ENCODE measurements around the gene CEP70. TPM values are rescaled to one million over a fixed set of nuclear protein-coding genes. Genes with fewer than 3 reads are reported as not detected.
"Not testable (repeated sequence)": the region's sequence is repeated elsewhere in the genome, so short reads cannot be mapped to it uniquely, and the experiment has no call there.

CEP70 gene
- total RNA-seq, 2 experiments from 2014 or later: 15.9 to 19.5 TPM

DNA sequence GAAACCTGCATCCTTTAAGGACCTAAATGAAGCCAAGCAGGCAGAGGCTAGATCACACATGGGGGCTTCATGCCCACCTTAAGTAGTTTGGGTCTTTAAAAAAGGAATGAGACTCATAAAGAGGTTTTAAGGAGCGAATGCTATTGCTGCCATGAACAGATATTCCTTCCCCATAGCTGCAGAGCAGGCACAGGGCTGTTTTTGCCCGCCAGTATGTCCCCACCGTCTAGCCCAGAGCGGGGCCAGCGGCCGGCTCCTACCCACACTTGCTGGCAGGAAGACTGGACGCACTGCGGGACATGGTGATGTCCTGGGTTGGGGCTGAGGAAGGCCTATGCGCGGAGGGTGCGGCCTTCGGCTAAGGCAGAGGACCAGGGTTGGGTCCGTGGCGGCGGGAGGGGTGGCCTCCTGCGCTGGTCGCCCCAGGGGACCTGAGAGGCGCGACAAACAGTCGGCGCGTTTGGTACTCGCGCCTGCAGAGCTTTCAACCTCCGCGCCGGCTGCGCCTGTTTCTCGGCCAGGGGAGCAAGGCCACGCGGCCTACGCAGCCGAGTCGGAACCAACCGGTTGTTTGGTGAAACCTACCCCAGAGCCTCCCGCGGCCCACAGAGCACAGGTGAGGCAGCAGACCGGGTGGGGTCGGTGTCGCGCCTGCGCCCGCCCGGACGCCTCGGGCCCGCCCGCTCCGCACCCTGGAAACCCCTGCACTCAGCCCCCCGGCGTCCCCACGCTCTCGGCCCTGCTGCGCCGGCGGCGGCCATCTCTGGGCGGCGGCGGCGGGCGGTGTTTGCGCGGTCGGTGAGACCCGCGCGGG lies 14.5 kb upstream of the CEP70 start, which contains the start of gene FAIM:
FAIM (plus strand) TSS at position 450 of the 814 bp plus-strand sequence. CDS start 10,956 bp downstream, outside the sequence.
- Mint-ChIP-seq H3K27me3 (ENCODE audit: low read depth) (no peaks in the 10 kb centered on the region), H3K4me3 (peak within 1 kb of the TSS; percentile 74), H3K36me3 (ENCODE audit: low read depth) (peaks cover 10% of the 10 kb centered on the region), H3K9me3 (ENCODE audit: insufficient read depth) (no peaks in the 10 kb centered on the region), H3K4me1 (ENCODE audit: low read depth) (peaks cover 16% of the 10 kb centered on the region), H3K27ac (peak within 1 kb of the TSS; percentile 88)
- peak; percentile 80 for ATAC-seq
- DNase-seq: peak; percentile 73
- ChIA-PET POLR2A (interaction anchor here (0.5 to 3.1 kb wide), 8 partner anchors 11 to 227 kb away, joined by 3 to 20 read pairs (median 4); partner anchors contain the start of gene CEP70), CTCF (interaction anchor here (0.6 to 6.0 kb wide), 3 partner anchors 14 to 308 kb away, joined by 4 to 36 read pairs (median 14); partner anchors contain the start of gene CEP70)

DNA sequence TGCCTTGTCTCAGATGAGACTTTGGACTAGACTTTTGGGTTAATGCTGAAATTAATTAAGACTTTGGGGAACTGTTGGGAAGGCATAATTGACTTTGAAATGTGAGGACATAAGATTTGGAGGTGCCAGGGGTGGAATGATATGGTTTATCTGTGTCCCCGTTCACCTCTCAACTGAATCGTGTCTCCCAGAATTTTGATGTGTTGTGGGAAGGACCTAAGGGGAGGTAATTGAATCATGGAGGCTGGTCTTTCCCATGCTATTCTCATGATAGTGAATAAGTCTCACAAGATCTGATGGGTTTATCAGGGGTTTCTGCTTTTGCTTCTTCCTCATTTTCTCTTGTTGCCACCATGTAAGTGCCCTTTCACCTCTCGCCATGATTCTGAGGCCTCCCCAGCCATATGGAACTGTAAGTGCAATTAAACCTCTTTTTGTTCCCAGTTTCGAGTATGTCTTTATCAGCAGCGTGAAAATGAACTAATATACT lies 10.1 kb upstream of the CEP70 start:
- ATAC-seq; H3K27ac Mint-ChIP-seq; H3K4me1 Mint-ChIP-seq (ENCODE audit: low read depth); H3K4me3 Mint-ChIP-seq; CTCF ChIA-PET; DNase-seq; POLR2A ChIA-PET; H3K27me3 Mint-ChIP-seq (ENCODE audit: low read depth); H3K9me3 Mint-ChIP-seq (ENCODE audit: insufficient read depth): not testable (repeated sequence)
- peaks cover 15% of the 10 kb centered on the region for H3K36me3 Mint-ChIP-seq (ENCODE audit: low read depth)

DNA sequence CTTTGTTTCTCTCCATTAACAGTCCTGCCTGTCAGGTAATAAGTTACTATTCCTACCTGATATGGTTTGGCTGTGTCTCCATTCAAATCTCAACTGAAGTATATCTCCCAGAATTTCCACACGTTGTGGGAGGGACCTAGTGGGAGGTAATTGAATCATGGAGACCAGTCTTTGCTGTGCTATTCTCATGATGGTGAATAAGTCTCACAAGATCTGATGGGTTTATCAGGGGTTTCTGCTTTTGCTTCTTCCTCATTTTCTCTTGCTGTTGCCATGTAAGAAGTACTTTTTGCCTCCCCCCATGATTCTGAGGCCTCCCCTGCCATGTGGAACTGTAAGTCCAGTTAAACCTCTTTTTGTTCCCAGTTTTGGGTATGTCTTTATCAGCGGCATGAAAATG lies 7.6 kb upstream of the CEP70 start:
- DNase-seq; H3K27me3 Mint-ChIP-seq (ENCODE audit: low read depth); POLR2A ChIA-PET; H3K4me3 Mint-ChIP-seq; H3K4me1 Mint-ChIP-seq (ENCODE audit: low read depth); H3K9me3 Mint-ChIP-seq (ENCODE audit: insufficient read depth); CTCF ChIA-PET; ATAC-seq; H3K27ac Mint-ChIP-seq: not testable (repeated sequence)
- H3K36me3 Mint-ChIP-seq (ENCODE audit: low read depth): peaks cover 18% of the 10 kb centered on the region

DNA sequence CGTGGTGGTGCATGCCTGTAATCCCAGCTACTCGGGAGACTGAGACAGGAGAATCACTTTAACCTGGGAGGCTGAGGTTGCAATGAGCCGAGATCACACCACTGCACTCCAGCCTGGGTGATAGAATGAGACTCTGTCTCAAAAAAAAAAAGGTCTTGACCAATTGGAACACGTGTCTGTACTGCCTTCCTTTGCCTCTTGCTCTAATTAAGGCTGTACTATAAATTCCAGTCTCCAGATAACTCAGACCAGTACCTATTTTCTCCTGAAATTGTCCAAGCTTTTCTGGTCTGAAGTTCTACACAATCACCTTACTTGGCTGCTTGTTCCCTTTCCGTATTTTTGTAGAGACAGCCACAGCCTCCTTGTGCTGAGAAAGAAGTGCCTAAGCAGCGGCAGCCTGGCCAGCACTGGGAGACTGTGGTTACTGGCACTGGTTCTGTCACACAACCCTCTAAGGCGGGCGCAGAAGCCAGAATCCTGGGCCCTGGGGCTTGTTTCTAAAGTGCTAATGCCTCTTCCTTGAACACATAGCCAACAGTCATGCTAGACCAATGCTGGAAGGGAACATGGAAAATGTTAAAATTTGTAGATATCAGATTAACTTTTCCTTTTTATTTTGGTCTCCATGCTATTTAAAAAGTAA lies 6.2 kb upstream of the CEP70 start:
- ATAC-seq (no peak), DNase-seq (no peak)
- H3K4me3 Mint-ChIP-seq: no peak overlapping the region
- H3K27me3 Mint-ChIP-seq (ENCODE audit: low read depth): no peaks in the 10 kb centered on the region
- peaks cover 2% of the 10 kb centered on the region for H3K4me1 Mint-ChIP-seq (ENCODE audit: low read depth)
- ChIA-PET CTCF (interaction anchor here (1.1 to 3.6 kb wide), 2 partner anchors 311 to 315 kb away, joined by 3 to 19 read pairs; no protein-coding TSS in a partner anchor), POLR2A (interaction anchor here (0.6 kb wide), 1 partner anchor 20 kb away, joined by 4 read pairs; no protein-coding TSS in a partner anchor)
- peaks cover 18% of the 10 kb centered on the region for H3K36me3 Mint-ChIP-seq (ENCODE audit: low read depth)
- H3K9me3 Mint-ChIP-seq (ENCODE audit: insufficient read depth): no peaks in the 10 kb centered on the region
- no peak overlapping the region for H3K27ac Mint-ChIP-seq

DNA sequence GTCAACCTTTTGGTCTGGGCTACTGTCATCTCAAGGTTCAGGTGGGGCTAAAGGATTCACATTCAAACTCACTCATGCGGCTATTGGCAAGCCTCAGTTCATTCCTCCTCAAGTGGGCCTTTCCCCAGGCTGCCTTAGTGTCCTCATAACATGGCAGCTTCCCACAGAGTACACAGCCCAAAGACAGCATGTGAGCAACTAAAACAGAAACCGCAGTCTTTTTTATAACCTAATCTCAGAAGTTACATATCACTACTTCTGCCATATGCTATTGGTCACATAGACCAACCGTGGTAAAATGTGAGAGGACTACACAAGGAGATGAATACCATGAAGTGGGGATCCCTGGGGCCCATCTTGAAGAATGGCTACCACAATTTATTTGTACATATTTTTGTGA lies 4.5 kb upstream of the CEP70 start:
- no peak overlapping the region for H3K4me3 Mint-ChIP-seq

DNA sequence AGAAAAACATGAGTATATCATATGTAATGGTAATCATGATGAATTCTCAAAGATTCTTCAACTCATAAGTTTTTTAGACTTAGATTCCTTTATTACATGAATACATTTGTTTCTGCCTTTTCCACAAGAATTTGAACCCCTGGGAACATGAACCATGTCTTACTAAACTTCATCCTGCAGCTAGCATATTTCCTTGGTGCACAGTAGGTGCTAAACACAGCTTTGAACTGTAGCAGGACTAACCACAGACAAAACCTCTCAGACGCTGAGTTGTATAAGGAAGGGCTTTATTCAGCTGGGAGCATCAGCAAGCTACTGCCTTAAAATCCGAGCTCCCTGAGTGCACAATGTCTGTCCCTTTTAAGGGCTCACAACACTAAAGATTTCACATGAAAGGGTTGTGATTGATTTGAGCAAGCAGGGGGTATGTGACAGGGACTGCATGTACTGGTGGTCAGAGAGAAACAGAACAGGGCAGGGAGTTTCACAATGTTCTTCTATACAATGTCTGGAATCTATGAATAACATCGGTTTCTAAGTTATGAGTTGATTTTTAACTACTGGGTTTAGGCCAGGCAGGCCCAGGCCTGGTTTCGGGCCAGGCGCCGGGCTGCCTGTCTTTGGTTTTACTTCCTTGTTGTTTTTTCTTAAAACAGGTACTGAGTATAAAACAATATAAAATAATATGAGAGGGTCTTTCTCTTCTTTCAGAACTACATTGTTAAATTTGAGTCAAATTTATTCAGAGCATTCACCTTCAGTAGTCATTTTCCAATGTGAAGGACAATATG lies 3.3 kb upstream of the CEP70 start:
- H3K36me3 Mint-ChIP-seq (ENCODE audit: low read depth); ATAC-seq; H3K9me3 Mint-ChIP-seq (ENCODE audit: insufficient read depth); DNase-seq; H3K27me3 Mint-ChIP-seq (ENCODE audit: low read depth); H3K4me3 Mint-ChIP-seq; H3K27ac Mint-ChIP-seq: not testable (repeated sequence)
- ChIA-PET POLR2A (interaction anchor here (0.9 kb wide), 1 partner anchor 11 kb away, joined by 4 read pairs; the partner anchor contains the start of gene FAIM), CTCF (interaction anchor here (1.2 to 3.6 kb wide), 4 partner anchors 29 to 326 kb away, joined by 3 to 19 read pairs (median 4); no protein-coding TSS in a partner anchor)
- peaks cover 12% of the 10 kb centered on the region for H3K4me1 Mint-ChIP-seq (ENCODE audit: low read depth)

More for the DNA sequence above, 4.5 kb upstream of the CEP70 start:
- CTCF ChIA-PET: interaction anchor here (1.7 to 3.6 kb wide), 2 partner anchors 119 to 317 kb away, joined by 6 to 19 read pairs; no protein-coding TSS in a partner anchor
- DNase-seq (no peak), ATAC-seq (no peak)
- Mint-ChIP-seq H3K36me3 (ENCODE audit: low read depth) (peaks cover 11% of the 10 kb centered on the region), H3K4me1 (ENCODE audit: low read depth) (peaks cover 8% of the 10 kb centered on the region), H3K9me3 (ENCODE audit: insufficient read depth) (no peaks in the 10 kb centered on the region), H3K27me3 (ENCODE audit: low read depth) (no peaks in the 10 kb centered on the region), H3K27ac (no peak overlapping the region)
- POLR2A ChIA-PET: no interaction called here

DNA sequence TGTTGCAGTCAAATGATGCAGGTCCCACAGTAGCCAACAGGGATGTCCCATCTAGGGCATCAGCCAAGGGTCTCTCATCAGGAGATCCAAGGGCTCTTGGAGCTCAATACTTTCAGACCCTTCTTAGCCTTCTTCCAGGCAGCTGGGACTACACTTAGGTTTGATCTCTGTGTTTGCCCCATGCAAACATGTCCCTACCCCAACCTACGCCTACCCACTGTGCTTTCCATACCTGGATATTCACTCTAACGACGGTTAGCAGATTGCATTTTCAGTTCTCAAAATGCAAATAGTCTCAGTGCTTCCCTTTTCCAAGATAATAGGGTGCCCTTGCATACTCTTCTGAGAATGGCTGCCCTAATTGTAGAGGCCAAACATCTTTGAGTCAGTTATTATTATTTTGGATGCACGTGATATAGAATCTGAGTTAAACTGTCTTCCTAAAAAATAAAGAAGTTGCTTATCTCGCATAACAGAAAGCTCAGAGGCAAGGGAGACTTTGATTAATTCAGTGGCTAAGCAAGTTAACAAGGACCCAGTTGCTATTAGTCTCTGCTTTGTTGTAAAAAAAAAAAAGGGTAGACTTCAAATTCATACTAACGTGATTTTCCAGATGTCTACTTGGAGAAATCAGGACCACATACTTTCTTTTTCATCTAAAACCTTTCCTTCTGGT lies 1.0 kb upstream of the CEP70 start:
- H3K9me3 Mint-ChIP-seq (ENCODE audit: insufficient read depth): no peaks in the 10 kb centered on the region
- H3K4me3 Mint-ChIP-seq: peak overlapping the region; percentile 86
- ChIA-PET CTCF (interaction anchor here (0.5 to 6.0 kb wide), 29 partner anchors 8 to 827 kb away, joined by 3 to 137 read pairs (median 7); partner anchors contain the start of genes ESYT3 and FAIM), POLR2A (interaction anchor here (0.6 to 3.3 kb wide), 9 partner anchors 12 to 321 kb away, joined by 3 to 20 read pairs (median 7); partner anchors contain the start of gene FAIM)
- DNase-seq (no peak), ATAC-seq (no peak)
- peak overlapping the region; percentile 87 for H3K27ac Mint-ChIP-seq
- no peaks in the 10 kb centered on the region for H3K27me3 Mint-ChIP-seq (ENCODE audit: low read depth)
- peaks cover 7% of the 10 kb centered on the region for H3K36me3 Mint-ChIP-seq (ENCODE audit: low read depth)
- H3K4me1 Mint-ChIP-seq (ENCODE audit: low read depth): peaks cover 12% of the 10 kb centered on the region

DNA sequence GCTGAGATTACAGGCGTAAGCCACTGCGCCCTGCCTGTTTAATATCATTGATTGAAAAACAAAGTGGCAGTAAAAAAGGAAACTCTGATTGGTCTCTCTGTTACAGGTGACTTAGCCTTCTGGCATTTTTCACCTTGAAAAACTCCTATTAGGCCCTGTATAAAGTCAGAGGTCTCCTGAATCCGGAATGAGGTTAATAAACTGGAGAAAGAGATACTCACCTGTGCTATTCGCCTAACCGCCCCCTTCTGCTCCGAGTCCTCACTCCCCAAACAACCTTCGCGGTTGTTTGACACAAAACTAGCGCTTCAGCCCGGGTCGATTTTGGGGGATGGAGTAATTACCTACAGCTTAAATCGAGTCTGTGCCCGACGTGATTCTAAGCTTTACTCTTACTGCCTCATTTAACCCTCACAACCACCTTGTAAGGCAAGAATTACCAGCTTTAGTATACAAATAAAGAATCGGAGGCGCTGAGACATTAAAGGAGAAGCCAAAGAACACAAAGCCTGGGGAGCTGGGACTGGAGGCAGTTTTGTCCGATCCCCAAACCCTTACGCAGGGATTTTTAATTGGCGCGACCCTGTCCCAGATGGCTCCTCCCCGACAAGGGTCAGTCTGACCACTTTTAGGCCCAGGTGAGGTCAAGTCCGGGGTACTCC lies 441 bp downstream of the CEP70 start:
- peak overlapping the region; percentile 87 for H3K27ac Mint-ChIP-seq
- H3K27me3 Mint-ChIP-seq (ENCODE audit: low read depth): no peaks in the 10 kb centered on the region
- peak overlapping the region; percentile 86 for H3K4me3 Mint-ChIP-seq
- H3K36me3 Mint-ChIP-seq (ENCODE audit: low read depth): peaks cover 7% of the 10 kb centered on the region
- ATAC-seq: no peak
- DNase-seq: peak; percentile 31
- H3K4me1 Mint-ChIP-seq (ENCODE audit: low read depth): peaks cover 12% of the 10 kb centered on the region
- CTCF ChIA-PET: interaction anchor here (0.6 to 6.0 kb wide), 34 partner anchors 8 to 749 kb away, joined by 3 to 137 read pairs (median 5); partner anchors contain the start of genes ESYT3 and FAIM
- POLR2A ChIA-PET: interaction anchor here (0.8 to 3.3 kb wide), 8 partner anchors 10 to 322 kb away, joined by 4 to 20 read pairs (median 8); partner anchors contain the start of gene FAIM
- no peaks in the 10 kb centered on the region for H3K9me3 Mint-ChIP-seq (ENCODE audit: insufficient read depth)

DNA sequence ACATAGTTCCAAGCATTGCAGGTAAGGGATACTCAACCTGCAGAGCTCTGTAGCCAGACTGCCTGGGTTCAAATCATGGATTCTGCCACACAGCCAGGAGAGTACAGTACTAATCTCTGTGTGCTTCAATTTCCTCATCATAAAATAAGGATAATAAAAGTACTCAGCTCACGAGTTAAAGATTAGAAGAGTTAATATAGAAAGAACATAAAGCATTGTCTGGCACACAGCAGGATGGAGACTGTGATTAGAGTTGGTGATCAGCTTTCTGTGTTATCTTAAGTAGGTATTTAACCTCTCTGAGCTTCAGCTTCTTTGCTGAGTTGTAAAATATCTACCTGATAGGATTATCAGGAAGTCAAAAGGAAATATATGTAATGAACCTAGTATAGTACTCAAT lies 2.7 kb downstream of the CEP70 start:
- CTCF ChIA-PET: interaction anchor here (0.9 to 6.0 kb wide), 8 partner anchors 12 to 345 kb away, joined by 3 to 76 read pairs (median 5); no protein-coding TSS in a partner anchor
- Mint-ChIP-seq H3K4me1 (ENCODE audit: low read depth) (peaks cover 12% of the 10 kb centered on the region), H3K9me3 (ENCODE audit: insufficient read depth) (no peaks in the 10 kb centered on the region), H3K27me3 (ENCODE audit: low read depth) (no peaks in the 10 kb centered on the region), H3K27ac (no peak overlapping the region), H3K36me3 (ENCODE audit: low read depth) (peaks cover 17% of the 10 kb centered on the region), H3K4me3 (no peak overlapping the region)
- ATAC-seq (no peak), DNase-seq (no peak)
- POLR2A ChIA-PET: no interaction called here

DNA sequence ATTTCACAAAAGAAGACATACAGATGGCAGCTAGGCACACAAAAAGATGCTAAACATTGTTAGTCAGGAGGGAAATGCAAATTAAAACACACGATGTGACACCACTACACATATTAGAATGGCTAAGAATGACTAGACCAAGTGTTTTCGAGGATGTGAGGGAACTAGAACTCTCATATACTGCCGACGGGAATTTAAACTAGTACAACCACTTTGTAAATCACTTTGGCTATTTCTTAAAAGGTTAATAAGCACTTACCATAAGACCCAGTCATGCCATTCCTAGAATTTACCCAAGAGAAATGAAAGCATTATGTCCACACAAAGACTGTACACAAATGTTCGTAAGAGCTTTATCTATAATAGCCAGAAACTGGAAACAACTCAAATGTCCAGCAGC lies 5.6 kb downstream of the CEP70 start:
- H3K4me1 Mint-ChIP-seq (ENCODE audit: low read depth): peaks cover 8% of the 10 kb centered on the region
- no peak for ATAC-seq
- ChIA-PET POLR2A (no interaction called here), CTCF (interaction anchor here (0.7 to 1.6 kb wide), 4 partner anchors 20 to 327 kb away, joined by 3 to 7 read pairs (median 4); no protein-coding TSS in a partner anchor)
- H3K9me3 Mint-ChIP-seq (ENCODE audit: insufficient read depth): no peaks in the 10 kb centered on the region
- H3K4me3 Mint-ChIP-seq: no peak overlapping the region
- H3K27me3 Mint-ChIP-seq (ENCODE audit: low read depth): no peaks in the 10 kb centered on the region
- DNase-seq: no peak
- peaks cover 28% of the 10 kb centered on the region for H3K36me3 Mint-ChIP-seq (ENCODE audit: low read depth)
- no peak overlapping the region for H3K27ac Mint-ChIP-seq
